ENCODE results near the gene CNTN2.

DNA sequence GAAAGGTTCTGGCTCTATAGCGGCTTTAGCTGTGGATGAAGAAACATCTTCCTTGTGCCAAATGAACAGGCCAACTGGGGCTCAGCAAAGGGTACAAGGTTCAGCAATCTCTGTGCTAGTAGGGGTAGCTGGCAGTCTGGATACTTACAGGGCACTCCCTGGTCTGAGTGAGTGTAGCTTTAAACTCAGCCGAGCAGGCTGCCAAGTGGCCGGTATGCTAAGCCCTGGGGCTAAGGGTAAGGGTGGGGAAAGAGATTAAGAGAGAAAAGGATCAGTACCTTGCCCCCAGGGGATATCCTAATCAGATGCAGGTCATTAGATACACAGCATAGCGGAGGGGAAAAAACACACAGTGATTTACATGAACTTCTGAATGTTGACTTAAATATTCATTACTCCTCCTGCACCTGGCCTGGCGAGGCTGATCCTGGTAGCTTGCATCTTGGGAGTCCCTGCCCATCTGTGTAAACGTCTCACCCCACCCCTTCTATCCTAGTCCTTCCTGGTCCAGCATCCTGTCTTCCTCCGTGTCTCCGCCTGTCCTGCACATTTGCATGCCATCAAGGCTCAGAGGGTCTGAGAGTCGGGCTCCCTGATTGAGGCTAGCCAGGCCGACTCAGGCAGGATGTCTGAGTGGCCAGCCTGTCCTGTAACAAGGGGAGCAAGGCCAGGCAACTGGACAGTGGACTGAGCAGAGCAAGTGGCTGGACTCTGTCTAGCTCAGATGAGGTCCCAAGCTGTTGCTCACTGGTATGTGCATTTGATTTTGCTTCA is 39.5 kb upstream of the CNTN2 start:
- TF ChIP-seq, protein P1, sequence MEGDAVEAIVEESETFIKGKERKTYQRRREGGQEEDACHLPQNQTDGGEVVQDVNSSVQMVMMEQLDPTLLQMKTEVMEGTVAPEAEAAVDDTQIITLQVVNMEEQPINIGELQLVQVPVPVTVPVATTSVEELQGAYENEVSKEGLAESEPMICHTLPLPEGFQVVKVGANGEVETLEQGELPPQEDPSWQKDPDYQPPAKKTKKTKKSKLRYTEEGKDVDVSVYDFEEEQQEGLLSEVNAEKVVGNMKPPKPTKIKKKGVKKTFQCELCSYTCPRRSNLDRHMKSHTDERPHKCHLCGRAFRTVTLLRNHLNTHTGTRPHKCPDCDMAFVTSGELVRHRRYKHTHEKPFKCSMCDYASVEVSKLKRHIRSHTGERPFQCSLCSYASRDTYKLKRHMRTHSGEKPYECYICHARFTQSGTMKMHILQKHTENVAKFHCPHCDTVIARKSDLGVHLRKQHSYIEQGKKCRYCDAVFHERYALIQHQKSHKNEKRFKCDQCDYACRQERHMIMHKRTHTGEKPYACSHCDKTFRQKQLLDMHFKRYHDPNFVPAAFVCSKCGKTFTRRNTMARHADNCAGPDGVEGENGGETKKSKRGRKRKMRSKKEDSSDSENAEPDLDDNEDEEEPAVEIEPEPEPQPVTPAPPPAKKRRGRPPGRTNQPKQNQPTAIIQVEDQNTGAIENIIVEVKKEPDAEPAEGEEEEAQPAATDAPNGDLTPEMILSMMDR (IDR thresholded peaks at IDR 0.05) = no peak
- no peak for TF ChIP-seq TCF7L2 (IDR thresholded peaks at IDR 0.05; ENCODE audit: low read depth, low read length)
- TF ChIP-seq SIN3A (IDR thresholded peaks at IDR 0.05; ENCODE audit: borderline replicate concordance, insufficient read depth, low read depth, low read length) = no peak
- TF ChIP-seq, protein P2, sequence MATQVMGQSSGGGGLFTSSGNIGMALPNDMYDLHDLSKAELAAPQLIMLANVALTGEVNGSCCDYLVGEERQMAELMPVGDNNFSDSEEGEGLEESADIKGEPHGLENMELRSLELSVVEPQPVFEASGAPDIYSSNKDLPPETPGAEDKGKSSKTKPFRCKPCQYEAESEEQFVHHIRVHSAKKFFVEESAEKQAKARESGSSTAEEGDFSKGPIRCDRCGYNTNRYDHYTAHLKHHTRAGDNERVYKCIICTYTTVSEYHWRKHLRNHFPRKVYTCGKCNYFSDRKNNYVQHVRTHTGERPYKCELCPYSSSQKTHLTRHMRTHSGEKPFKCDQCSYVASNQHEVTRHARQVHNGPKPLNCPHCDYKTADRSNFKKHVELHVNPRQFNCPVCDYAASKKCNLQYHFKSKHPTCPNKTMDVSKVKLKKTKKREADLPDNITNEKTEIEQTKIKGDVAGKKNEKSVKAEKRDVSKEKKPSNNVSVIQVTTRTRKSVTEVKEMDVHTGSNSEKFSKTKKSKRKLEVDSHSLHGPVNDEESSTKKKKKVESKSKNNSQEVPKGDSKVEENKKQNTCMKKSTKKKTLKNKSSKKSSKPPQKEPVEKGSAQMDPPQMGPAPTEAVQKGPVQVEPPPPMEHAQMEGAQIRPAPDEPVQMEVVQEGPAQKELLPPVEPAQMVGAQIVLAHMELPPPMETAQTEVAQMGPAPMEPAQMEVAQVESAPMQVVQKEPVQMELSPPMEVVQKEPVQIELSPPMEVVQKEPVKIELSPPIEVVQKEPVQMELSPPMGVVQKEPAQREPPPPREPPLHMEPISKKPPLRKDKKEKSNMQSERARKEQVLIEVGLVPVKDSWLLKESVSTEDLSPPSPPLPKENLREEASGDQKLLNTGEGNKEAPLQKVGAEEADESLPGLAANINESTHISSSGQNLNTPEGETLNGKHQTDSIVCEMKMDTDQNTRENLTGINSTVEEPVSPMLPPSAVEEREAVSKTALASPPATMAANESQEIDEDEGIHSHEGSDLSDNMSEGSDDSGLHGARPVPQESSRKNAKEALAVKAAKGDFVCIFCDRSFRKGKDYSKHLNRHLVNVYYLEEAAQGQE (IDR thresholded peaks at IDR 0.05; ENCODE audit: insufficient read depth in 1 of 2, low read depth in 2 of 2, low read length in 1 of 2) = no peak

All from Panc1 (cell line).